ENCODE results near the gene TAS1R3.

The TAS1R3 gene

GRCh38 chr1:1347663-1348419 is 16.8 kb downstream of the TAS1R3 start:
- TF ChIP-seq, protein P1, sequence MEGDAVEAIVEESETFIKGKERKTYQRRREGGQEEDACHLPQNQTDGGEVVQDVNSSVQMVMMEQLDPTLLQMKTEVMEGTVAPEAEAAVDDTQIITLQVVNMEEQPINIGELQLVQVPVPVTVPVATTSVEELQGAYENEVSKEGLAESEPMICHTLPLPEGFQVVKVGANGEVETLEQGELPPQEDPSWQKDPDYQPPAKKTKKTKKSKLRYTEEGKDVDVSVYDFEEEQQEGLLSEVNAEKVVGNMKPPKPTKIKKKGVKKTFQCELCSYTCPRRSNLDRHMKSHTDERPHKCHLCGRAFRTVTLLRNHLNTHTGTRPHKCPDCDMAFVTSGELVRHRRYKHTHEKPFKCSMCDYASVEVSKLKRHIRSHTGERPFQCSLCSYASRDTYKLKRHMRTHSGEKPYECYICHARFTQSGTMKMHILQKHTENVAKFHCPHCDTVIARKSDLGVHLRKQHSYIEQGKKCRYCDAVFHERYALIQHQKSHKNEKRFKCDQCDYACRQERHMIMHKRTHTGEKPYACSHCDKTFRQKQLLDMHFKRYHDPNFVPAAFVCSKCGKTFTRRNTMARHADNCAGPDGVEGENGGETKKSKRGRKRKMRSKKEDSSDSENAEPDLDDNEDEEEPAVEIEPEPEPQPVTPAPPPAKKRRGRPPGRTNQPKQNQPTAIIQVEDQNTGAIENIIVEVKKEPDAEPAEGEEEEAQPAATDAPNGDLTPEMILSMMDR (conservative IDR thresholded peaks at IDR 0.05; ENCODE audit: low read depth, low read length), result no peak
- no peak for DNase-seq (ENCODE audit: low read depth)

DNA sequence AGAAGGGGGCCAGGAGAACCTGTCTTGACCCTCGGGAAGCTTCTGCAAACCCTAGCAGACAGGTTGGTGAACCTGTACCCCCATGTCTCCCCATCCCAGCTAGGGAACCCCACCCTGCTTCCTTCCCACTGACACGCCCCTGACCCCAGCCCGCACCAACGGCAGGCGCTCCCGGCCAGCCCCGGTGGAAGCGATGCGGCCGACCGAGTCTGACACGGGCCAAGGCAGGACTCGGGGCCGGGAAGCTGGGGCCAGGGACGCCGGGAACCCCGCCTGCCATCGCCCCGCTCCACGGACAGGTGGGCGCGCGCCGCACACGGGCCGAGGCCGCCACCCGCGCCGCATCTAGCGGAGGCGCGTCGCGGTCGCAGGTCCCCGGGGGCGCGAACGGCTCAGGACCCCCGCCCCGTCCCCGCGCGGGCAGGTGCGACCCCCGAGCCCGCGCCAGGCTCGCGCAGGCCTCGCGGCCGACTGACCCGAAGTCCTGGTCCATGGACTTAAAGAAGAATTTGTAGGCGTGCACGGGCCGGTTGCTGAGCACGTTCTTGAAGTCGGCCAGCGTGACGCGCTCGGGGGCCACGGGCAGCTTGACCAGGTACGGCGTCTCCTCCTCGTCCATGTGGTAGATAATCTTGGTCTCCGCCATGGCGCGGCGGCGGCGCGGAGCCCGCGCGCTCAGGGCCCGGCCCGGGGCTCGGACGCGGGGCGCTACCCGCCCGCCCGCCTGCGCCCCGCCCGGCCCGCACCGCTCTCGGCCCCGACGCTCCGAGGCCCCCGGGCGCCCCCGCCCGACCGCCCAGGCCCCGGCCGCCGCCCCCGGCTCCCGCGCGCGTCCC is 17.6 kb downstream of the TAS1R3 start:
- TF ChIP-seq, protein P1 (conservative IDR thresholded peaks at IDR 0.05; ENCODE audit: low read depth, low read length), result no peak
- no peak for DNase-seq (ENCODE audit: low read depth)
- peak overlapping the region; percentile 71 for H3K4me3 ChIP-seq (ENCODE audit: low read length)

More at GRCh38 chr1:1347663-1348419, 16.8 kb downstream of the TAS1R3 start:
- H3K4me3 ChIP-seq (ENCODE audit: low read length), result peak overlapping the region; percentile 71

DNA sequence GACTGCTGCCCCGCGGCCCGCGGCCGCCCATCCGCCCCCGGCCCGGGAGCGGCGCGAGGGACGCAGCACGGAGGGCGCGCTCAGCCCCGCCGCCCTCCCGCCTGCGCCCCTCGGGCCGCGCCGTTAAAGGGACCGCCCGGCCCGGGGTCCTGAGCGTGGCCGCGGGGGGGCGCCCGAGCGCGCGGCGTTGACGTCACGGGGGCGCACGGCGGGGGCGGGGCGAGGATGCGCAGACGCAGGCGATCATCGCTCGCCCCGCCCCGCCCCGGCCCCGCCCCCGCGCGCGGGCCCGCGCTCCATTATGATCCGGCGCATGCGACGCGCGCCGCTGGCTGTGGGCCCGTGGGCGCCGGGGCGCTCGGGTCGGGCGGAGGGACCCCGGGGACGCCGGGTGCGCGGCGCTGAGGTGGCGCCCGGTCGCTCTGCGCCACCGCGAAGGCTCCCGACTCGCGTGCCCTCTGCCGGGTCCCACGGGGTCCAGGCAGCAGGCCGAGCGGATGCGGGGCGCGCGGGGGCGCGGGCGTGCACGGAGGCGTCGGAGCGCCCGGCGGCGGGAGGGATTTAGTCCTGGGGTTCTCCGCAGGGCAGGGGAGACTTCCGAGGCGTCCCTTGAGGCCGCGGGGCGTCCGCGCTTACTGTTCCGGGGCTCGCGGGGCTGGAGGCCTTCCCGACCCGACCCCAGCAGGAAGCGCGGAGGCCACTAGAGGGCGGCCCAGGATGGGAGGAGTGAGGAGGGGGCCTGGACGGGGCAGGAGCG is 18.4 kb downstream of the TAS1R3 start, which contains the start of gene DVL1:
Gene DVL1 (minus strand): TSS at position 163 of the 757 bp plus-strand sequence. CDS start 353 bp downstream, outside the sequence.
- H3K4me3 ChIP-seq (ENCODE audit: low read length), result peak within 1 kb of the TSS; percentile 71
- TF ChIP-seq, protein P1 (conservative IDR thresholded peaks at IDR 0.05; ENCODE audit: low read depth, low read length), result peak; percentile 48
- DNase-seq (ENCODE audit: low read depth), result no peak

DNA sequence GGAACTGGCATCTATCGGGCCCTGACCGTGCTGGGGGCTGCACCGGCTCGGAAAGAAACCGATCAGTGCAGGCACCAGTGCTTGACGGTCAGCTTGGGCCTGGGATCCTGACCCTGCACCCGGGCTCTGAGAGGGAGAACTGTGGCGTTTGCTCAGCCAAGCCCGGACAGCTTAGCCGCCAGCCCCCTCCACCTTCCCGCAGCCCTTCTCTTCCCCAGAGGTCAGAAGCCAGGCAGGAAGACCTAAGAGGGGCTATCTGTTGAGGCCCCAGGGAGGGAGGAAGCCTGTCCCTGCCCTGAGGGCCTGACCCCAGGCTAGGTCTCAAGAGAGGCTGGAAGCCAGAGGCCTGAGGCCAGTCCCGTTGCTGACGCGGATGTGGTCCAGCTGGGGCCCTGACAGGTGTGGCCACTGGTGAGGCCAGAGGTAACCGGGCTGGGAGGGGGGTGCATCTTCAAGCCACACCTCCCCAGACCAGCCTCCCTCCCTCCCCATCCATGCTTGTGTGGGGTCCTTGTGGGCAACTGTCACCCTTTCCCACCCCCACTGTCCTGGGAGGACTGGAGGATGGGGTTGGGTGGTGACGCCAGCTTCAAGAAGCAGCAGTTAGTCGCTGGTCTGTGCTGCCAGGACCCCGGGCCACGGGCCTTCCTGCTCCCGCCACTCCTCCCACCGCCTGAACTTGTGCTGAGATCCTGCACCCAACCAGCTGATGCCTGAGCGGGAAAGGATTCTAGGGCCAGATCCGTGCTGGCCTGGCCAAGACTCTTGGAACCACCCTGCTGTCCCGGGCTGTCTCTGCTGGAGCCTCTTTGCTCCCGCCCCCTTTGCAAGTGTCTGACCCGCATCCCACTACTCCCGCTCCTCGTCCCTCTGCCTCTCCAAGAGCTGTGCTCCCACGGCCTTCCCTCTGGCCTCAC is 20.7 kb downstream of the TAS1R3 start:
- TF ChIP-seq, protein P1 (conservative IDR thresholded peaks at IDR 0.05; ENCODE audit: low read depth, low read length), result no peak
- no peak overlapping the region for H3K4me3 ChIP-seq (ENCODE audit: low read length)
- no peak for DNase-seq (ENCODE audit: low read depth)

DNA sequence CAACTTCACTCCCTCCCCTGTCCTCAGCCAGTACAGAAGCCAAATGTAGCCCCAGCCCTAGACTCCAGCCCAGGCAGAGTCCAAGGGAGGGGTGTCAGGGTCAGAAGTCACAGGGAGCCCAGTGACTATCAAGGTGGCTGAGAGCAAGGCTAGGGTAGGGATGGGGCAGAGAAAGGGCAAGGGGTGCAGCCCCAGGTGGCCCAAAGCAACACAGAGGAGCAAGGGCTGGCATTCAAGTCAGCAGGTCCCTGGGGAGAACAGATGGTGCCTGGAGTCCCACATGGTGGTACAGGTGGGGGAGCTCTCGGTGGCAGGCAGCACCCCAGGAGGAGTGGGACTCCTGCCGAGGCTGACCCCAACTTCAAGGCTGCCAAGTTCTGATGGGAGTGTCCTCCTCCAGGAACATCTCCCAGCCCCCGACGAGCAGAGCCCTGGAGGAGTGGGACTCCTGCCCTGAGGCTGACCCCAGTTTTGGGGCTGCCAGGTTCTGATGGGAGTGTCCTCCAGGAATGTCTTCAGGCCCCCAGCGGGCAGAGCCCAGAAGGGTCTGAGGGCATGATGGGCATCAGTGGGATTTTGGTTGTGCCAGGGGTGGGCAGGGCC is 21.8 kb downstream of the TAS1R3 start:
- DNase-seq (ENCODE audit: low read depth), result no peak
- no peak overlapping the region for H3K4me3 ChIP-seq (ENCODE audit: low read length)
- TF ChIP-seq, protein P1 (conservative IDR thresholded peaks at IDR 0.05; ENCODE audit: low read depth, low read length), result no peak

All from retinal pigment epithelial cell (primary cell).